Transverse colon (tissue), 4 donors: ENCODE data around the gene PAPOLA. TPM values are rescaled to one million over a fixed set of nuclear protein-coding genes. Genes with fewer than 3 reads are reported as not detected.
A peak's percentile ranks its signal among the peaks of the same experiment; 100 is the strongest.

Experiments used
- DNase-seq: peaks from one replicate; pipeline ENCODE4 v3.0.0-alpha.2; 2019
- H3K27ac ChIP-seq, 4 donors: fragments of 200-600 bp; sonication (generic); 2 replicates each; pipeline ENCODE4 v1.5.1; 2016 to 2018; ENCODE audit warnings: inconsistent platforms in 4 of 4
- H3K27me3 ChIP-seq: fragments of 200-600 bp; sonication (generic); 2 replicates; pipeline ENCODE4 v1.5.1; 2017; ENCODE audit warnings: inconsistent platforms
- H3K36me3 ChIP-seq, 4 donors: fragments of 200-600 bp; sonication (generic); 2 replicates each; pipeline ENCODE4 v1.5.1; 2017 to 2019; ENCODE audit warnings: inconsistent platforms in 4 of 4
- H3K4me1 ChIP-seq, 4 donors: fragments of 200-600 bp; sonication (generic); 2 replicates each; pipeline ENCODE4 v1.5.1; 2017 to 2020; ENCODE audit warnings: inconsistent platforms in 4 of 4
- H3K4me3 ChIP-seq, 4 donors: fragments of 200-600 bp; sonication (generic); 1 replicate in 1 of 4; 2 replicates in 3 of 4; pipeline versions ENCODE4 v1.5.1 to v1.6.1; 2017 to 2019; ENCODE audit warnings: inconsistent platforms in 4 of 4
- H3K9me3 ChIP-seq, 2 donors: fragments of 200-600 bp; sonication (generic); 2 replicates each; pipeline ENCODE4 v1.5.1; 2017 to 2019; ENCODE audit warnings: inconsistent platforms in 2 of 2
- EP300 ChIP-seq: sonication (generic); formaldehyde crosslinking; IDR thresholded peaks from one replicate; pipeline ENCODE4 v1.6.1; 2017; ENCODE audit warnings: antibody characterized with exemption, low read depth
- POLR2A ChIP-seq: fragments of 450-650 bp; IDR thresholded peaks from one replicate; pipeline ENCODE4 v1.6.1; 2016; ENCODE audit warnings: antibody characterized with exemption, mild to moderate bottlenecking, moderate library complexity
- POLR2AphosphoS5 ChIP-seq, 3 donors: sonication (generic); formaldehyde crosslinking; IDR thresholded peaks; one replicate each; pipeline ENCODE4 v1.6.1; 2016; ENCODE audit warnings: antibody characterized with exemption in 3 of 3
- WGBS, 2 donors: methylation state at CpG; one replicate each; pipeline ENCODE4 v1.1.5; 2018; ENCODE audit warnings: low coverage in 1 of 2; 5-methylcytosine and 5-hydroxymethylcytosine counted together
- in situ Hi-C, 4 donors: fragments of 200-750 bp; cut with MboI; loops; one replicate each; pipeline versions ENCODE4 v1.15.0 to v1.15.1; 2017; ENCODE audit warnings: low sequenced_read_pairs in 3 of 4, low pct_ligation_motif_present in 1 of 4, low pct_unique_long_range_greater_than_20kb in 1 of 4
- intact Hi-C: fragments of 100-400 bp; cut with DNase I; formaldehyde crosslinking; loops from one replicate; pipeline ENCODE4 v1.15.1; 2023; ENCODE audit warnings: low total_unique reads
- total RNA-seq, 4 donors: library from RNA; depleted of rRNA; stranded (reverse); fragments of >200 nt; gene quantifications; one replicate each; pipeline ENCODE4 v1.1.0, GENCODE V29; 2016
- TF ChIP-seq, protein P1 (sequence below), 5 experiments: fragments of 200-600 bp in 3 of 5; fragments of 450-650 bp in 2 of 5; sonication (generic) in 3 of 5; IDR thresholded peaks; 1 replicate in 2 of 5; 2 replicates in 3 of 5; pipeline ENCODE4 v1.5.1; 2016 to 2017; ENCODE audit warnings: antibody characterized with exemption in 5 of 5, inconsistent platforms in 3 of 5, mild to moderate bottlenecking in 2 of 5, moderate library complexity in 1 of 5

The PAPOLA gene
- total RNA-seq, 4 donors from 2014 or later = 166 to 231 (median 193) TPM

DNA sequence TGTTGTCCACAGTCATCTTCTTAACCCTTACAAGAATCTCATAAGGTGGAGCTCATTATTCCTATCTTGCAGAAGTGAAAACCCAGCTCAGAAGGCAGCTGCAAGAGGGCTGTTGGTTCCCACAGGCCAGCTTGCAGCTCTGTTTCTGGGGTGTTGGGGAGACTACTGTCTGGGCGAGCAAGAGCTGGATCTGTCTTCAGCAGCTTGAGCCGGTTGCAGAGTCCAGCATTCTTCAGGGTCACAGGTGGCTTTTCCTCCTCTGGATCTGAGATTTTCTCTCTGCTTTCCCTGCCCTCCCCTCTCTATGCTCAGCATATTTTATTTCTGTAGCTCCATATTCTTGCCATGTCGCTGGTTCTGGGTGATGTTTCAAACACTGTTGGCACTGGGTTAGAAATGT lies 87.4 kb downstream of the PAPOLA start:
- Histone ChIP-seq H3K9me3 (no peaks in the 10 kb centered on the region), H3K27ac (no peak overlapping the region), H3K36me3 (no peaks in the 10 kb centered on the region), H3K4me3 (no peak overlapping the region), H3K4me1 (peaks cover 8 to 10% (median 8%) of the 10 kb centered on the region in 4 donors), H3K27me3 (peaks cover 67% of the 10 kb centered on the region)
- in situ Hi-C loops (no loop called here), intact Hi-C loops (loop anchor here (10.0 kb wide), 1 partner anchor 145 kb away; no protein-coding TSS in a partner anchor)
- TF ChIP-seq, protein P1, sequence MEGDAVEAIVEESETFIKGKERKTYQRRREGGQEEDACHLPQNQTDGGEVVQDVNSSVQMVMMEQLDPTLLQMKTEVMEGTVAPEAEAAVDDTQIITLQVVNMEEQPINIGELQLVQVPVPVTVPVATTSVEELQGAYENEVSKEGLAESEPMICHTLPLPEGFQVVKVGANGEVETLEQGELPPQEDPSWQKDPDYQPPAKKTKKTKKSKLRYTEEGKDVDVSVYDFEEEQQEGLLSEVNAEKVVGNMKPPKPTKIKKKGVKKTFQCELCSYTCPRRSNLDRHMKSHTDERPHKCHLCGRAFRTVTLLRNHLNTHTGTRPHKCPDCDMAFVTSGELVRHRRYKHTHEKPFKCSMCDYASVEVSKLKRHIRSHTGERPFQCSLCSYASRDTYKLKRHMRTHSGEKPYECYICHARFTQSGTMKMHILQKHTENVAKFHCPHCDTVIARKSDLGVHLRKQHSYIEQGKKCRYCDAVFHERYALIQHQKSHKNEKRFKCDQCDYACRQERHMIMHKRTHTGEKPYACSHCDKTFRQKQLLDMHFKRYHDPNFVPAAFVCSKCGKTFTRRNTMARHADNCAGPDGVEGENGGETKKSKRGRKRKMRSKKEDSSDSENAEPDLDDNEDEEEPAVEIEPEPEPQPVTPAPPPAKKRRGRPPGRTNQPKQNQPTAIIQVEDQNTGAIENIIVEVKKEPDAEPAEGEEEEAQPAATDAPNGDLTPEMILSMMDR (IDR thresholded peaks at IDR 0.05) = no peak
- no peak for TF ChIP-seq POLR2A
- TF ChIP-seq EP300 = no peak
- TF ChIP-seq POLR2AphosphoS5 (IDR thresholded peaks at IDR 0.05) = no peak
- DNase-seq = no peak
- WGBS, 2 donors = 76% methylated on average over 3 of the region's 3 CpGs; no CpG with 5 or more reads in 1 of the 2 donors

DNA sequence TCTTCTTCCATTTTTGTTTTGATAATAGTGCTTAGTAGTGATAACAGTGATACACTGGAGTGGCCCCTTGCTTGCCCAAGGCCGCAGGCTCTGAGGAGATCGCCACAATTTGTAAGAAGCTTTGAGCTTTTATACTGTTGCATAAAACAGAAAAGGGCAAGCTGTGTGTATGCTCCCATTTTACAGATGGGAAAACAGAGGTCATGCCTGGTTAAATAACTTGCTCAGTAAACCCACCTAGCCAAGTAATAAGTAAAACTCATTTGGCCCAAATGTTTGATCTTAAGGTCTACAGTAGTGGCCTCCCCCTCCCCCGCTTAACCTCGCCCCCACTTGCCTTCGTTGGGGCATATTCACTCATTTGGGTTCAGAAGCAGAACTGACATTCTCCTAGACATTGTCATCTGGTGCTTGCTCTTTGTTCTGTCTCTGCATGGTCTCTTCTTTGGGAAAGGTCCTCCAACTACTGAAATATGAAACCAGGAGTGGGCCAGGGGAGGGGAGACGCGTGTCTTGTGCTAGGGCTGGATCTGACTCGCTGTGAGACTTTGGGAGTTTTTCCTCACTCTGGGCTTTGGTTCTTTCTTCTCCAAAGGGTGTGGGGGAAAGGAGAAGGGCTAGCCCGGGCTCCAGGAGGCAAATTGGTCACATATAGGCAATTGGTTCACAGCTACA lies 88.1 kb downstream of the PAPOLA start:
- Histone ChIP-seq H3K9me3 (no peaks in the 10 kb centered on the region), H3K27me3 (peaks cover 65% of the 10 kb centered on the region), H3K36me3 (no peaks in the 10 kb centered on the region), H3K27ac (no peak overlapping the region), H3K4me1 (peaks cover 8 to 10% (median 8%) of the 10 kb centered on the region in 4 donors), H3K4me3 (no peak overlapping the region)
- DNase-seq = no peak
- WGBS, 2 donors = 81 to 86% methylated on average over 6 to 9 of the region's 9 CpGs
- in situ Hi-C loops (no loop called here), intact Hi-C loops (no loop called here)
- TF ChIP-seq POLR2AphosphoS5 (IDR thresholded peaks at IDR 0.05) = no peak
- TF ChIP-seq EP300 = no peak

DNA sequence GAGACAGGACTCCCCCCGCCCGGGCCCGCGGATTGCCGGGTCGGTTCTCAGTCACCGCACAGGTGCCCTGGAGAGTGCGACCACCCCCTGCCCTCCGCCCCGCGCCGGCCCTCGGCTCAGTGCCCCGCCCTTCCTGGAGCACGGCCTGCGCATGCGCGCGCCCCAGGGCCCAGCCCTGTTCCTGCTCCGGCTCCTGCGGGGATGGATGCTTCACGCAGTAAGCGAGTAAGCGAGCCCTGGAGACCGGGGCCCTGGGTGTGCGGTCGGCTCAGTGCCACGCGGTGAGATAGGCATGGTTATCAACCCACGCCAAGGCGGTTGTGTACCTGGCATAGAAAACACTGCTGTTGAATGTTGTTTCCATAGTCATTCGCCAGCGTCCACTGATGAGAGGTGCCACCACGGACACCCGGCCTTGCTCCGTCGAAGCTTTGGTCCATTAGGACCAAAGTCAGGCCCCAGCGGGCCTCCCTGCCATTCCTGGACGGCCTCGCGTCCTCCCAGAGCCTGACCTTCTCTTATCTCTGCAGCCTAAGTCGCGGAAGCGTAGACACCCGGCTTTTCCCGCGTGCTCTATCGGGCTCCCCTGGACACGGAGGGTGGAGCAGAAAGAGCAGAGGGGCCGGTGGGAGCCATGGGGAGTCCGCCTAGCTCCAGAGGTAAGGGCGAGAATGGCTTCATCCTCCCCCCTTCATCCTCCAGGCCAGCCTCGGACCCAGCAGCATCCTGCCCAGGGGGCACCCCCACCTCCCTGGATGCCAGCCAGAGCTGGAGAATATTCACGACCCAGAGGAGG lies 90.6 kb downstream of the PAPOLA start:
- Histone ChIP-seq H3K36me3 (no peaks in the 10 kb centered on the region), H3K4me3 (peak overlapping the region in 3 of 4 donors; percentile 11 to 48 (median 25)), H3K27ac (no peak overlapping the region), H3K27me3 (peaks cover 42% of the 10 kb centered on the region), H3K4me1 (peaks cover 8 to 10% (median 8%) of the 10 kb centered on the region in 4 donors), H3K9me3 (no peaks in the 10 kb centered on the region)
- intact Hi-C loops = no loop called here
- TF ChIP-seq POLR2AphosphoS5 (IDR thresholded peaks at IDR 0.05) = no peak
- TF ChIP-seq POLR2A = no peak
- no peak for TF ChIP-seq EP300
- TF ChIP-seq, protein P1 (IDR thresholded peaks at IDR 0.05) = no peak
- WGBS, 2 donors = 6 to 40% methylated on average over 1 to 16 of the region's 54 CpGs
- in situ Hi-C loops = no loop called here
- peak; percentile 50 for DNase-seq

DNA sequence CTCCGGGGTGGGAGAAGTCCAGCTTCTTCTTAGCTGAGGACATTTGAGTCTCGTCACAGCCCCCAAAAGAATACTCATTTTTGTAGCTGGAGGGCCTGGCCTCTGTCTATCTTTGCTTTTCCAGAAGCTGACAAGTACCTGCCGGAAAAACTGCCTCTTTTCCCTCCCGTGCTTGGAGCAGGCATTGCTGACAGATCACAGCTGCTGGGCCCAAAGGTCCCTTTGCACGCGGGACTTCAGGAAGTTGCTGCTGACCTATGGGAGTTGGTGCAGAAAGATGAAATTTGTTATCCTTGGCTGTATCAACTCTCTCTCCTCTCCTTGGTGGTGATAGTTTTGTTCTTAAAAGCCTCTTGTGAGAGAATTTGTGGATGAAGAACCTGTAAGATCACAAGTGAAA lies 92.8 kb downstream of the PAPOLA start:
- Histone ChIP-seq H3K4me1 (peaks cover 8 to 10% (median 8%) of the 10 kb centered on the region in 4 donors), H3K9me3 (no peaks in the 10 kb centered on the region), H3K27me3 (peaks cover 42% of the 10 kb centered on the region), H3K27ac (no peak overlapping the region), H3K4me3 (no peak overlapping the region), H3K36me3 (no peaks in the 10 kb centered on the region)
- no peak for DNase-seq
- in situ Hi-C loops (no loop called here), intact Hi-C loops (no loop called here)
- TF ChIP-seq POLR2AphosphoS5 (IDR thresholded peaks at IDR 0.05) (no peak), POLR2A (no peak), EP300 (no peak)
- TF ChIP-seq, protein P1 (IDR thresholded peaks at IDR 0.05) = no peak
- 65 to 72% methylated on average over 2 to 6 of the region's 6 CpGs for WGBS, 2 donors
